Keratinocyte (primary cell): ENCODE data around the gene GSC2. TPM values are rescaled to one million over a fixed set of nuclear protein-coding genes. Genes with fewer than 3 reads are reported as not detected.

Experiments used
- DNase-seq: peaks from one replicate; pipeline ENCODE4 v3.0.0-alpha.2; 2011; ENCODE audit warnings: low read depth, missing footprints, low spot score
- FAIRE-seq: peaks from 2 replicates; lab custom pipeline; 2011; peaks lifted over from hg19 to GRCh38; lab: Jason Lieb, UNC
- H2AFZ ChIP-seq: 2 replicates; pipeline ENCODE4 v1.6.0; 2012; ENCODE audit warnings: low read length, control low read depth, inconsistent platforms; ENCODE audit not compliant: control insufficient read depth
- H3K27ac ChIP-seq: 2 replicates; pipeline ENCODE4 v1.5.1; 2011; ENCODE audit warnings: low read length; ENCODE audit not compliant: control insufficient read depth, insufficient read depth
- H3K27me3 ChIP-seq: 3 replicates; pipeline ENCODE4 v1.6.0; 2011; ENCODE audit warnings: low read length; ENCODE audit not compliant: control insufficient read depth, insufficient read depth; ENCODE audit errors: extremely low read depth
- H3K36me3 ChIP-seq, 2 experiments: 2 replicates in 1 of 2; 3 replicates in 1 of 2; pipeline ENCODE4 v1.5.1; 2011; ENCODE audit warnings: low read length in 2 of 2, mild to moderate bottlenecking in 1 of 2; ENCODE audit not compliant: control insufficient read depth in 2 of 2, insufficient read depth in 2 of 2; ENCODE audit errors: extremely low read depth in 1 of 2
- H3K4me1 ChIP-seq: 3 replicates; pipeline ENCODE4 v1.5.1; 2011; ENCODE audit warnings: low read length; ENCODE audit not compliant: control insufficient read depth, insufficient read depth; ENCODE audit errors: extremely low read depth
- H3K4me2 ChIP-seq: 3 replicates; pipeline ENCODE4 v1.6.0; 2011; ENCODE audit warnings: low read depth, low read length; ENCODE audit not compliant: control insufficient read depth, insufficient read depth; ENCODE audit errors: extremely low read depth
- H3K4me3 ChIP-seq, 3 experiments: fragments of 200-600 bp in 1 of 3; sonication (generic) in 1 of 3; 2 replicates in 2 of 3; 3 replicates in 1 of 3; pipeline ENCODE4 v1.5.1; 2011 to 2016; ENCODE audit warnings: low read length in 3 of 3, mild to moderate bottlenecking in 3 of 3, control low read depth in 2 of 3, inconsistent platforms in 1 of 3, low read depth in 1 of 3, mixed read lengths in 1 of 3, mixed run types in 1 of 3, moderate library complexity in 1 of 3; ENCODE audit not compliant: control insufficient read depth in 2 of 3, insufficient read depth in 2 of 3; ENCODE audit errors: extremely low read depth in 1 of 3
- H3K79me2 ChIP-seq: 2 replicates; pipeline ENCODE4 v1.6.0; 2012; ENCODE audit warnings: low read length; ENCODE audit not compliant: control insufficient read depth, insufficient read depth
- H3K9ac ChIP-seq: 3 replicates; pipeline ENCODE4 v1.6.0; 2011; ENCODE audit warnings: low read length; ENCODE audit not compliant: control insufficient read depth, insufficient read depth; ENCODE audit errors: extremely low read depth
- H3K9me1 ChIP-seq: 3 replicates; pipeline ENCODE4 v1.6.0; 2011; ENCODE audit warnings: low read length; ENCODE audit not compliant: control insufficient read depth, insufficient read depth; ENCODE audit errors: extremely low read depth
- H3K9me3 ChIP-seq: 2 replicates; pipeline ENCODE4 v1.5.1; 2012; ENCODE audit warnings: low read depth, low read length; ENCODE audit not compliant: control insufficient read depth
- H4K20me1 ChIP-seq: 3 replicates; pipeline ENCODE4 v1.6.0; 2011; ENCODE audit warnings: low read length; ENCODE audit not compliant: control insufficient read depth, insufficient read depth; ENCODE audit errors: extremely low read depth
- EZH2 ChIP-seq: IDR thresholded peaks from one replicate; pipeline ENCODE4 v1.6.1; 2012; ENCODE audit warnings: inconsistent platforms, mild to moderate bottlenecking, low read length, moderate library complexity
- dilution Hi-C: fragments of 300-500 bp; cut with MboI; formaldehyde crosslinking; loops from one replicate; pipeline ENCODE4 v1.7.0; 2020; ENCODE audit warnings: low sequenced_read_pairs; ENCODE audit not compliant: extremely low pct_ligation_motif_present
- polyA plus RNA-seq, 5 experiments: library from polyadenylated mRNA; depleted of rRNA in 3 of 5; stranded (reverse) in 3 of 5; stranded (forward) in 1 of 5; unstranded in 1 of 5; fragments of >200 nt; gene quantifications; 1 replicate in 1 of 5; 2 replicates in 3 of 5; 3 replicates in 1 of 5; pipeline versions ENCODE4 v1.2.1 to v1.2.3, GENCODE V29; 2011 to 2012; ENCODE audit warnings: missing spikeins in 2 of 5, low read depth in 1 of 5, low replicate concordance in 1 of 5
- TF ChIP-seq, protein P1 (sequence below), 3 experiments: IDR thresholded peaks in 1 of 3; conservative IDR thresholded peaks in 1 of 3; optimal IDR thresholded peaks in 1 of 3; 2 replicates in 2 of 3; 3 replicates in 1 of 3; pipeline versions ENCODE3 to v1.5.1; 2011; ENCODE audit warnings: low read length in 3 of 3, mild to moderate bottlenecking in 3 of 3, moderate library complexity in 2 of 3, control low read depth in 1 of 3, inconsistent platforms in 1 of 3; ENCODE audit not compliant: insufficient read depth in 2 of 3; ENCODE audit errors: extremely low read depth in 1 of 3

The GSC2 gene
- polyA plus RNA-seq, 1 donor (not counting 4 experiments of a cell fraction or from before 2014, with no cell fraction given): not detected

GRCh38 chr22:19128009-19128401 is 22.1 kb downstream of the GSC2 start:
- Histone ChIP-seq H3K9me3 (no peaks in the 10 kb centered on the region), H3K4me2 (no peak overlapping the region), H3K27ac (no peak overlapping the region), H3K4me3 (no peak overlapping the region), H3K9ac (no peak overlapping the region), H2AFZ (no peak overlapping the region), H3K27me3 (no peaks in the 10 kb centered on the region), H3K79me2 (no peaks in the 10 kb centered on the region), H3K9me1 (peaks cover 3% of the 10 kb centered on the region), H3K4me1 (peaks cover 20% of the 10 kb centered on the region), H4K20me1 (no peaks in the 10 kb centered on the region), H3K36me3 (peaks cover 5 to 8% of the 10 kb centered on the region in 2 experiments)
- no peak for FAIRE-seq
- DNase-seq: no peak
- TF ChIP-seq EZH2: no peak
- TF ChIP-seq, protein P1, sequence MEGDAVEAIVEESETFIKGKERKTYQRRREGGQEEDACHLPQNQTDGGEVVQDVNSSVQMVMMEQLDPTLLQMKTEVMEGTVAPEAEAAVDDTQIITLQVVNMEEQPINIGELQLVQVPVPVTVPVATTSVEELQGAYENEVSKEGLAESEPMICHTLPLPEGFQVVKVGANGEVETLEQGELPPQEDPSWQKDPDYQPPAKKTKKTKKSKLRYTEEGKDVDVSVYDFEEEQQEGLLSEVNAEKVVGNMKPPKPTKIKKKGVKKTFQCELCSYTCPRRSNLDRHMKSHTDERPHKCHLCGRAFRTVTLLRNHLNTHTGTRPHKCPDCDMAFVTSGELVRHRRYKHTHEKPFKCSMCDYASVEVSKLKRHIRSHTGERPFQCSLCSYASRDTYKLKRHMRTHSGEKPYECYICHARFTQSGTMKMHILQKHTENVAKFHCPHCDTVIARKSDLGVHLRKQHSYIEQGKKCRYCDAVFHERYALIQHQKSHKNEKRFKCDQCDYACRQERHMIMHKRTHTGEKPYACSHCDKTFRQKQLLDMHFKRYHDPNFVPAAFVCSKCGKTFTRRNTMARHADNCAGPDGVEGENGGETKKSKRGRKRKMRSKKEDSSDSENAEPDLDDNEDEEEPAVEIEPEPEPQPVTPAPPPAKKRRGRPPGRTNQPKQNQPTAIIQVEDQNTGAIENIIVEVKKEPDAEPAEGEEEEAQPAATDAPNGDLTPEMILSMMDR (optimal IDR thresholded peaks at IDR 0.05 in 1 of 3, IDR thresholded peaks at IDR 0.05 in 1 of 3, conservative IDR thresholded peaks at IDR 0.05 in 1 of 3; ENCODE audit: extremely low read depth in 1 of 3, insufficient read depth in 2 of 3, low read length in 3 of 3): no peak
- dilution Hi-C loops: no loop called here

GRCh38 chr22:19127329-19128008 is 22.6 kb downstream of the GSC2 start:
- Histone ChIP-seq H3K27me3 (no peaks in the 10 kb centered on the region), H3K4me3 (no peak overlapping the region), H3K4me2 (no peak overlapping the region), H3K4me1 (peaks cover 24% of the 10 kb centered on the region), H3K79me2 (no peaks in the 10 kb centered on the region), H4K20me1 (no peaks in the 10 kb centered on the region), H3K9me1 (peaks cover 3% of the 10 kb centered on the region), H3K9me3 (no peaks in the 10 kb centered on the region), H3K9ac (no peak overlapping the region), H3K27ac (no peak overlapping the region), H3K36me3 (peaks cover 2 to 4% of the 10 kb centered on the region in 2 experiments), H2AFZ (no peak overlapping the region)
- dilution Hi-C loops: no loop called here
- DNase-seq (no peak), FAIRE-seq (no peak)
- TF ChIP-seq EZH2: no peak
- TF ChIP-seq, protein P1 (optimal IDR thresholded peaks at IDR 0.05 in 1 of 3, IDR thresholded peaks at IDR 0.05 in 1 of 3, conservative IDR thresholded peaks at IDR 0.05 in 1 of 3; ENCODE audit: extremely low read depth in 1 of 3, insufficient read depth in 2 of 3, low read length in 3 of 3): no peak
